ENCODE data around the gene PPP1R2. TPM values are rescaled to one million over a fixed set of nuclear protein-coding genes. Genes with fewer than 3 reads are reported as not detected.
"Not testable (repeated sequence)": the region's sequence is repeated elsewhere in the genome, so short reads cannot be mapped to it uniquely, and the experiment has no call there.

PPP1R2 gene
- total RNA-seq, 1 donor, result 131 TPM

- no peak overlapping the region for H3K4me3 ChIP-seq (ENCODE audit: low read depth, low read length)
- no peak for DNase-seq (ENCODE audit: low read depth)
- no peak for TF ChIP-seq CTCF (IDR thresholded peaks at IDR 0.05; ENCODE audit: insufficient read depth, low read depth, low read length)
Measured at GRCh38 chr3:195531683-195532082, 11.4 kb downstream of the PPP1R2 start.

GRCh38 chr3:195526492-195526891, 16.6 kb downstream of the PPP1R2 start:
- no peak overlapping the region for H3K4me3 ChIP-seq (ENCODE audit: low read depth, low read length)
- TF ChIP-seq CTCF (IDR thresholded peaks at IDR 0.05; ENCODE audit: insufficient read depth, low read depth, low read length), result no peak
- DNase-seq (ENCODE audit: low read depth), result no peak

GRCh38 chr3:195524171-195524896, 18.8 kb downstream of the PPP1R2 start:
- TF ChIP-seq CTCF (IDR thresholded peaks at IDR 0.05; ENCODE audit: insufficient read depth, low read depth, low read length), result no peak
- DNase-seq (ENCODE audit: low read depth), result no peak
- no peak overlapping the region for H3K4me3 ChIP-seq (ENCODE audit: low read depth, low read length)

- peak; percentile 51 for DNase-seq (ENCODE audit: low read depth)
- peak; percentile 51 for TF ChIP-seq CTCF (IDR thresholded peaks at IDR 0.05; ENCODE audit: insufficient read depth, low read depth, low read length)
- no peak overlapping the region for H3K4me3 ChIP-seq (ENCODE audit: low read depth, low read length)
Measured at GRCh38 chr3:195522254-195523023, 20.7 kb downstream of the PPP1R2 start.

- DNase-seq (ENCODE audit: low read depth), result no peak
- no peak overlapping the region for H3K4me3 ChIP-seq (ENCODE audit: low read depth, low read length)
- TF ChIP-seq CTCF (IDR thresholded peaks at IDR 0.05; ENCODE audit: insufficient read depth, low read depth, low read length), result no peak
Measured at GRCh38 chr3:195517030-195517429, 26.1 kb downstream of the PPP1R2 start.

- H3K4me3 ChIP-seq (ENCODE audit: low read depth, low read length), result not testable (repeated sequence)
Measured at GRCh38 chr3:195514610-195515235, 28.4 kb downstream of the PPP1R2 start.

GRCh38 chr3:195512798-195513345, 30.3 kb downstream of the PPP1R2 start:
- DNase-seq (ENCODE audit: low read depth), result peak; percentile 30
- H3K4me3 ChIP-seq (ENCODE audit: low read depth, low read length), result no peak overlapping the region
- no peak for TF ChIP-seq CTCF (IDR thresholded peaks at IDR 0.05; ENCODE audit: insufficient read depth, low read depth, low read length)

More at GRCh38 chr3:195514610-195515235, 28.4 kb downstream of the PPP1R2 start:
- DNase-seq (ENCODE audit: low read depth), result not testable (repeated sequence)

Data from fibroblast of villous mesenchyme (primary cell).